Stimulated activated CD4-positive, alpha-beta T cell treated with anti-CD3 and anti-CD28 coated beads, Interleukin-4, amount 100 ng/mL, for 4 hours (primary cell): Measurements from ENCODE around the gene NCAM2.

ENCODE experiments used
- DNase-seq, 2 experiments: peaks; one replicate each; pipeline ENCODE4 v3.0.0-alpha.2; 2020

Gene NCAM2

GRCh38 chr21:20997636-20998455, at the start of gene NCAM2:
NCAM2 (plus strand) TSS chr21:20998409.
- DNase-seq, result peak; percentile 48 to 68

- DNase-seq, result no peak
These were observed 48.3 kb upstream of the NCAM2 start for GRCh38 chr21:20949884-20950283.

GRCh38 chr21:20965816-20966215, 32.4 kb upstream of the NCAM2 start:
- DNase-seq, result no peak

GRCh38 chr21:20968391-20968790, 29.8 kb upstream of the NCAM2 start:
- no peak for DNase-seq

GRCh38 chr21:20970691-20971090, 27.5 kb upstream of the NCAM2 start:
- no peak for DNase-seq

- DNase-seq, result peak in 1 of 2 experiments; percentile 3
These were observed 26.8 kb upstream of the NCAM2 start for GRCh38 chr21:20971296-20971921.

- no peak for DNase-seq
These were observed 3.4 kb upstream of the NCAM2 start for GRCh38 chr21:20994790-20995189.

GRCh38 chr21:20996421-20997310, 1.5 kb upstream of the NCAM2 start:
- DNase-seq, result no peak

- no peak for DNase-seq
These were observed 936 bp upstream of the NCAM2 start for GRCh38 chr21:20997311-20997635.

- DNase-seq, result no peak
These were observed 214 bp downstream of the NCAM2 start for GRCh38 chr21:20998456-20998789.

- DNase-seq, result no peak
These were observed 677 bp downstream of the NCAM2 start for GRCh38 chr21:20998886-20999285.

GRCh38 chr21:20999659-21000058, 1.4 kb downstream of the NCAM2 start:
- no peak for DNase-seq

GRCh38 chr21:21000591-21001175, 2.5 kb downstream of the NCAM2 start:
- DNase-seq, result no peak

GRCh38 chr21:21001591-21002100, 3.4 kb downstream of the NCAM2 start:
- DNase-seq, result no peak

- no peak for DNase-seq
These were observed 3.9 kb downstream of the NCAM2 start for GRCh38 chr21:21002153-21002552.

- DNase-seq, result no peak
These were observed 5.5 kb downstream of the NCAM2 start for GRCh38 chr21:21003701-21004100.

GRCh38 chr21:21007606-21008005, 9.4 kb downstream of the NCAM2 start:
- DNase-seq, result no peak

- no peak for DNase-seq
These were observed 12.0 kb downstream of the NCAM2 start for GRCh38 chr21:21010228-21010627.

- DNase-seq, result no peak
These were observed 12.5 kb downstream of the NCAM2 start for GRCh38 chr21:21010698-21011097.

- no peak for DNase-seq
These were observed 20.6 kb downstream of the NCAM2 start for GRCh38 chr21:21018821-21019220.

- no peak for DNase-seq
These were observed 21.5 kb downstream of the NCAM2 start for GRCh38 chr21:21019681-21020080.

GRCh38 chr21:21025742-21026141, 27.5 kb downstream of the NCAM2 start:
- DNase-seq, result no peak

GRCh38 chr21:21028275-21028820, 30.1 kb downstream of the NCAM2 start:
- DNase-seq, result no peak
